ENCODE results near the gene UHRF2.
"Not testable (repeated sequence)": the region's sequence is repeated elsewhere in the genome, so short reads cannot be mapped to it uniquely, and the experiment has no call there.

UHRF2 gene

DNA sequence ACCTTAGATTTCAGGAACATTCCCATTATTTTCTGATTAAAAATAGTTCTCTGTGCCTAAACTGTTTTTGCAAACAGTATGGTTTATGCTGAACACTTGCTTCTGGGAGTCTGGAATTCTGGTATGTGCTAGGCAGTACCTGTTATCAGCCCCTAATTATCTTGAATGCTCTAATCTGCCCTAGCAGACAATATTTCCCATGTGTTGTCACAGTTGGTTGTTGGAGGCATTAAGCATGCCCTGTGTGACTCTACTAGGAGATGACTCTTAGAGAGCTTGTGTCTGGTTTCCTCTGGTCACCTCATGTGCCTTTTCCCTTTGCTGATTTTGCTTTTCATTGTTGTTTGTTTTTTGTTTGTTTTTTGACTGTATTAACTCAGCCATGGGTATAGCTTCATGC lies 36.6 kb downstream of the UHRF2 start:
- no peaks in the 10 kb centered on the region for H3K9me3 ChIP-seq (ENCODE audit: control insufficient read depth, low read length)
- no peaks in the 10 kb centered on the region for H3K4me1 ChIP-seq (ENCODE audit: control insufficient read depth, insufficient read depth, low read length)
- no peaks in the 10 kb centered on the region for H3K27me3 ChIP-seq (ENCODE audit: control insufficient read depth, insufficient read depth, low read length, poor library complexity, severe bottlenecking)
- peaks cover 3% of the 10 kb centered on the region for H3K36me3 ChIP-seq (ENCODE audit: control insufficient read depth, insufficient read depth, low read length)
- H3K4me3 ChIP-seq (ENCODE audit: insufficient read depth, low read depth, low read length) = no peak overlapping the region
- H3K27ac ChIP-seq (ENCODE audit: insufficient read depth, low read depth, low read length, poor library complexity, severe bottlenecking) = no peak overlapping the region

DNA sequence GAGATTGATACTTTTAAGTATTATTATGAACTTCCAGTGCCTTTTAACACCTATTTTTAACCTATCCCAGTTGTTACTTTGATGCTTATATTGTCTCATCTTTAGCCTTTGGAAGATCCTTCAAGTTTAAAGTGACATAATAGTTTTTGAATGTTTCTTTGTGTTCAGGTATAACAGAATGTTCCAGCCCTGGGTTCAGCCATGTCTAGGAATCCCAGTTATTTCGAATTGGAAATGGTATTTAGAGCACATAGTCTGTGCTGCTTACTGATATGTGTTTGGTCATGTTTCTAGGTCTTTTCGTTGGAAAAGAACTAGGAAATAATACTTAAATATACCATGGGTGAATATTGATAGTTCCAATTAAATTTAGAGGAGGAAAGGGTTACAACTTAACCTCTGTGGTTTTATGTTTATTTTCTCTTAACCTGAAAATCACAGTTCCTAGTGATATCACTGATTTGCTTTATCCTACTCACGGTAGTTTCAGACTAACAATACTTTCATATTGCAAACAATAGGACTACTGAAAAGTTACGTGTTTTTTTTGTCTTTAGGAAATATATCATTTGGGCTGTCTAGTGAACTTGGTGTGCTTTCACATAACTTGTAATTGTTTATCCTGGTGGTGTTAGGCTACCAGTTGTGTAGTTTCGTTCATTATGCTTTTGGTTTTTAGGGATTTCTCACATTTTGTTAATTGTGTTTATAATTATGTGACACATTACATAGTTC lies 37.8 kb downstream of the UHRF2 start:
- Histone ChIP-seq H3K9me3 (ENCODE audit: control insufficient read depth, low read length) (no peaks in the 10 kb centered on the region), H3K4me1 (ENCODE audit: control insufficient read depth, insufficient read depth, low read length) (no peaks in the 10 kb centered on the region), H3K27me3 (ENCODE audit: control insufficient read depth, insufficient read depth, low read length, poor library complexity, severe bottlenecking) (no peaks in the 10 kb centered on the region), H3K36me3 (ENCODE audit: control insufficient read depth, insufficient read depth, low read length) (no peaks in the 10 kb centered on the region), H3K4me3 (ENCODE audit: insufficient read depth, low read depth, low read length) (no peak overlapping the region), H3K27ac (ENCODE audit: insufficient read depth, low read depth, low read length, poor library complexity, severe bottlenecking) (no peak overlapping the region)
- WGBS, 2 experiments = 94 to 100% methylated on average over 3 to 5 of the region's 5 CpGs

DNA sequence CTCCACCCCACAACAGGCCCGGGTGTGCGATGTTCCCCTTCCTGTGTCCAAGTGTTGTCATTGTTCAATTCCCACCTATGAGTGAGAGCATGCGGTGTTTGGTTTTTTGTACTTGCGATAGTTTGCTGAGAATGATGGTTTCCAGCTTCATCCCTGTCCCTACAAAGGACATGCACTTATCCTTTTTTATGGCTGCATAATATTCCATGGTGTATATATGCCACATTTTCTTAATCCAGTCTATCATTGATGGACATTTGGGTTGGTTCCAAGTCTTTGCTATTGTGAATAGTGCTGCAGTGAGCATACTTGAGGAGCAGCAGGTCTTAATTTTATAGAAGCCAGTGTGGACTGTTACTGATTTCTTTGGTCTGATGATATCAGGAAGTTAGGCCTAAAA lies 42.3 kb downstream of the UHRF2 start:
- 93% methylated on average over 2 to 4 of the region's 4 CpGs for WGBS, 2 experiments
- not testable (repeated sequence) for H3K9me3 ChIP-seq (ENCODE audit: control insufficient read depth, low read length); H3K4me3 ChIP-seq (ENCODE audit: insufficient read depth, low read depth, low read length); H3K4me1 ChIP-seq (ENCODE audit: control insufficient read depth, insufficient read depth, low read length); H3K36me3 ChIP-seq (ENCODE audit: control insufficient read depth, insufficient read depth, low read length); H3K27me3 ChIP-seq (ENCODE audit: control insufficient read depth, insufficient read depth, low read length, poor library complexity, severe bottlenecking); H3K27ac ChIP-seq (ENCODE audit: insufficient read depth, low read depth, low read length, poor library complexity, severe bottlenecking)

DNA sequence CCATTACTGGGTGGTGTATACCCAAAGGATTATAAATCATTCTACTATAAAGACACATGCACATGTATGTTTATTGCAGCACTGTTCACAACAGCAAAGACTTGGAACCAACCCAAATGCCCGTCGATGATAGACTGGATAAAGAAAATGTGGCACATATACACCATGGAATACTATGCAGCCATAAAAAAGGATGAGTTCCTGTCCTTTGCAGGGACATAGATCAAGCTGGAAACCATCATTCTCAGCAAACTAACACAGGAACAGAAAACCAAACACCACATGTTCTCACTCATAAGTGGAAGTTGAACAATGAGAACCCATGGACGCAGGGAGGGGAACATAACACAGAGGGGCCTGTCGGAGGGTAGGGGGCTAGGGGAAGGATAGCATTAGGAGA lies 45.7 kb downstream of the UHRF2 start:
- not testable (repeated sequence) for H3K9me3 ChIP-seq (ENCODE audit: control insufficient read depth, low read length); H3K27me3 ChIP-seq (ENCODE audit: control insufficient read depth, insufficient read depth, low read length, poor library complexity, severe bottlenecking); H3K27ac ChIP-seq (ENCODE audit: insufficient read depth, low read depth, low read length, poor library complexity, severe bottlenecking); H3K36me3 ChIP-seq (ENCODE audit: control insufficient read depth, insufficient read depth, low read length); H3K4me1 ChIP-seq (ENCODE audit: control insufficient read depth, insufficient read depth, low read length); H3K4me3 ChIP-seq (ENCODE audit: insufficient read depth, low read depth, low read length)
- whole genome bisulfite sequencing, 2 experiments = 93 to 95% methylated on average over 2 of the region's 4 CpGs

DNA sequence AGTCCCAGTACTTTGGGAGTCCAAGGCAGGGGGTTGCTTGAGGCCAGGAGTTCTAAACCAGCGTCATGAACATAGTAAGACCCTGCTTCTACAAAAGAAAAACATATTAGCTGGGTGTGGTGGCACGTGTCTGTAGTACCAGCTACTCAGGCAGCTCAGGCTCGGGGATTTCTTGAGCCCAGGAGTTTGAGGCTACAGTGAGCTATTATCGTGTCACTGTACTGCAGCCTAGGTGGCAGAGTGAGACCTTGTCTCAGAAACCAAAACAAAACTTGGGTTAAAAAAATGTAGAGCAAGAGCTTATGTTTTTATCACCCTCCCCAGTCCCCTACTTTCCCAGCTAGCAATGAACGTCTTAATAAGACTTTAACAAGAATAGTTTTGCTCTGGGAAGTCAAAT lies 46.7 kb downstream of the UHRF2 start:
- Histone ChIP-seq H3K27ac (ENCODE audit: insufficient read depth, low read depth, low read length, poor library complexity, severe bottlenecking) (no peak overlapping the region), H3K27me3 (ENCODE audit: control insufficient read depth, insufficient read depth, low read length, poor library complexity, severe bottlenecking) (no peaks in the 10 kb centered on the region), H3K9me3 (ENCODE audit: control insufficient read depth, low read length) (no peaks in the 10 kb centered on the region), H3K36me3 (ENCODE audit: control insufficient read depth, insufficient read depth, low read length) (no peaks in the 10 kb centered on the region), H3K4me3 (ENCODE audit: insufficient read depth, low read depth, low read length) (no peak overlapping the region), H3K4me1 (ENCODE audit: control insufficient read depth, insufficient read depth, low read length) (no peaks in the 10 kb centered on the region)
- 95 to 96% methylated on average over 4 to 5 of the region's 5 CpGs for WGBS, 2 experiments

DNA sequence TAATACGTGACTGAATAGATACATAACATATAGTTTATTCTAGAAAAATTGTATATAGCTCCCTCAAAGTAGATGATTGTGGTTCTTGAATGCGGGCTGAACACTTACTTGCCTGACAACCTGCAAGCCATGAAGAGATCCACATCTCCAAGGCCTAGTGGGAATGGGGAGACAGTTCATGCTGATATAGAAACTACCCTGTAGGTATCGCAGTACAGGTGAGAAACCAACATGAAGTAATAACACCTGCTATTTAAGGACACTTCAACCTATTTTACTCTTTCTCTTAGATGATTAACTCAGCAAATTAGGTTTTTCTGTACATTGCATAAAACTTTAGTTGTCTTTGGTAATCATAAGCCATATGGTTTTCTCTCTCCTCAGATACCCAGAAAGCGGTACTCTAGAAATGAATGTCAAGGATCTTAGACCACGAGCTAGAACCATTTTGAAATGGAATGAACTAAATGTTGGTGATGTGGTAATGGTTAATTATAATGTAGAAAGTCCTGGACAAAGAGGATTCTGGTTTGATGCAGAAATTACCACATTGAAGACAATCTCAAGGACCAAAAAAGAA lies 47.3 kb downstream of the UHRF2 start:
- no peaks in the 10 kb centered on the region for H3K27me3 ChIP-seq (ENCODE audit: control insufficient read depth, insufficient read depth, low read length, poor library complexity, severe bottlenecking)
- H3K4me1 ChIP-seq (ENCODE audit: control insufficient read depth, insufficient read depth, low read length) = no peaks in the 10 kb centered on the region
- no peak overlapping the region for H3K27ac ChIP-seq (ENCODE audit: insufficient read depth, low read depth, low read length, poor library complexity, severe bottlenecking)
- WGBS, 2 experiments = 98 to 100% methylated on average over 4 of the region's 5 CpGs
- H3K9me3 ChIP-seq (ENCODE audit: control insufficient read depth, low read length) = no peaks in the 10 kb centered on the region
- H3K4me3 ChIP-seq (ENCODE audit: insufficient read depth, low read depth, low read length) = no peak overlapping the region
- no peaks in the 10 kb centered on the region for H3K36me3 ChIP-seq (ENCODE audit: control insufficient read depth, insufficient read depth, low read length)

DNA sequence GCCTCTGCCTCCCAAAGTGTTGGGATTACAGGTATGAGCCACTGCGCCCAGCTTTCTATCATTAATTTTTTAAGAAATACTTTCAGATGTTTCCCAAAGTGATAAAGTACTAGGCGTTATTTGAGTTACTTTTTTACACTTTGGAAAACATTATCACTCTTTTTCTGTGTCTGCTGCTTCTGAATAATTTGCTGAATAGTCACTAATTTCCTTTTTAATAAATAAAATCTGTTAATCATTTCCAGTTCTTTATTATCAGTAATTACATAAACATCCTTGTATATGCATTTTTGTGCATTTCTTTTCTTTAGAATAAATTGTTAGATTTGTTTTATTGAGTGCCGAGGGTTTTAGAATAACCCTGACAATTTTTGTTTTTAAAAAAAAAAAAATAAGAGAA lies 48.6 kb downstream of the UHRF2 start:
- H3K4me3 ChIP-seq (ENCODE audit: insufficient read depth, low read depth, low read length) = no peak overlapping the region
- no peaks in the 10 kb centered on the region for H3K36me3 ChIP-seq (ENCODE audit: control insufficient read depth, insufficient read depth, low read length)

DNA sequence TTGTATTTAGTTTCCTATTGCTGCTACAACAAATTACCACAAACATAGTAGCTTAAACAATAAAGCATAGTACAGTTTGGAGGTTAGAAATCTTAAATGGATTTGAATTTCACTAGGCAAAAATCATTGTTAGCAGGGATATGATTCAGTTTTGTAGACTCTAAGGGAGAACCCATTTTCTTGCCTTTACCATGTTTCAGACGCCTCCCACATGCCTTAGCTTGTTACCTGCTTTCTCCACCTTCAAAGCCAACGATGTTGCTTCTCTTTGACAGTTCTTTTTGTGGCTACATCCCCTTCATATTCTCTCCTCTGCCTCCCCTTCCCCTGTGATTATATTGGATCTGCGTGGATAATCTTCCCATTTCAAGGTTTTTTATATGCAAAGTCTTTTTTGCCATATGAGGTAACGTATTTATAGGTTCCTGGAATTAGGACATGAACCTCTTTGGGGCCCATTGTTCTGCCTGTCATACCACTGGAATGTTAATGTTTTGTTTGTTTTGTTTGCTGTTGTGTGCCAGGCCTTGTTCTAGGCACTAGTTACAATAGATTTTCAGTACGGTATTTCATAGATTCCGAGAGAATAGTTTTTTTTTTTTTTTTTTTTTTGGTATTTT lies 54.1 kb downstream of the UHRF2 start:
- no peaks in the 10 kb centered on the region for H3K9me3 ChIP-seq (ENCODE audit: control insufficient read depth, low read length)
- WGBS, 2 experiments = 91 to 96% methylated on average over 5 to 6 of the region's 6 CpGs
- no peak overlapping the region for H3K4me3 ChIP-seq (ENCODE audit: insufficient read depth, low read depth, low read length)
- H3K27ac ChIP-seq (ENCODE audit: insufficient read depth, low read depth, low read length, poor library complexity, severe bottlenecking) = no peak overlapping the region
- no peaks in the 10 kb centered on the region for H3K27me3 ChIP-seq (ENCODE audit: control insufficient read depth, insufficient read depth, low read length, poor library complexity, severe bottlenecking)
- no peaks in the 10 kb centered on the region for H3K36me3 ChIP-seq (ENCODE audit: control insufficient read depth, insufficient read depth, low read length)
- no peaks in the 10 kb centered on the region for H3K4me1 ChIP-seq (ENCODE audit: control insufficient read depth, insufficient read depth, low read length)

More for the DNA sequence above, 48.6 kb downstream of the UHRF2 start:
- Histone ChIP-seq H3K27me3 (ENCODE audit: control insufficient read depth, insufficient read depth, low read length, poor library complexity, severe bottlenecking) (no peaks in the 10 kb centered on the region), H3K27ac (ENCODE audit: insufficient read depth, low read depth, low read length, poor library complexity, severe bottlenecking) (no peak overlapping the region), H3K4me1 (ENCODE audit: control insufficient read depth, insufficient read depth, low read length) (no peaks in the 10 kb centered on the region), H3K9me3 (ENCODE audit: control insufficient read depth, low read length) (no peaks in the 10 kb centered on the region)
- 95 to 100% methylated on average over 1 to 3 of the region's 3 CpGs for WGBS, 2 experiments

DNA sequence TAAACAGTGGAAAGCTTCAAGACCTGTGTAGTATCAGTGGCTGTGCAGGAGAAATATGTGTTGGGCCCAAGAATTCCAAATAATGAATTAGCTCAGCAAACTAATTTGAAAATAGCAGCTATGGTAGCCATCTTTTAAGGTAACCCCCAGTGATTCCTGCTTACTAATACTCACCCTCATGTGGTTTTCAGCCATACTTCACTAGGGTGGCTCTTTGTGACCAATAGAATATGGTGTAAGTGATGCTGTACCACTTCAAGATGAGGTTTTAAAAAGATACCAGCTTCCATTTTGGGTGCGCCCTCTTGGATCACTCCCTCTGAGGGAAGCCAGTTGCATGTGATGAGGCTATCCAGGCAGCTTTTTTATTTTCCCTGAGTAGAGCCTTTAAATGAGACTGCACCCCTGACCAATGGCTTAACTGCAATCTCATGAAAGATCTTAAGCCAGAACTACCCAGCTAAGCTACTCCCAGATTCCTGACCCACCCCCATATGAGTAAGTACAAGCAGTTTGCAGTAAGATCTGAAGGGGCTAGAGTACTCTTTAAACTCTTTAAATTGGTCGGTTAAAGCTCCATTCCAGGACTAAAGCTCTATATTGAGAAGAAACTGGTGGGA lies 58.3 kb downstream of the UHRF2 start:
- Histone ChIP-seq H3K9me3 (ENCODE audit: control insufficient read depth, low read length) (no peaks in the 10 kb centered on the region), H3K4me1 (ENCODE audit: control insufficient read depth, insufficient read depth, low read length) (no peaks in the 10 kb centered on the region), H3K36me3 (ENCODE audit: control insufficient read depth, insufficient read depth, low read length) (no peaks in the 10 kb centered on the region), H3K27me3 (ENCODE audit: control insufficient read depth, insufficient read depth, low read length, poor library complexity, severe bottlenecking) (no peaks in the 10 kb centered on the region), H3K4me3 (ENCODE audit: insufficient read depth, low read depth, low read length) (no peak overlapping the region), H3K27ac (ENCODE audit: insufficient read depth, low read depth, low read length, poor library complexity, severe bottlenecking) (no peak overlapping the region)
- WGBS, 2 experiments = 96 to 99% methylated on average over 2 of the region's 2 CpGs

DNA sequence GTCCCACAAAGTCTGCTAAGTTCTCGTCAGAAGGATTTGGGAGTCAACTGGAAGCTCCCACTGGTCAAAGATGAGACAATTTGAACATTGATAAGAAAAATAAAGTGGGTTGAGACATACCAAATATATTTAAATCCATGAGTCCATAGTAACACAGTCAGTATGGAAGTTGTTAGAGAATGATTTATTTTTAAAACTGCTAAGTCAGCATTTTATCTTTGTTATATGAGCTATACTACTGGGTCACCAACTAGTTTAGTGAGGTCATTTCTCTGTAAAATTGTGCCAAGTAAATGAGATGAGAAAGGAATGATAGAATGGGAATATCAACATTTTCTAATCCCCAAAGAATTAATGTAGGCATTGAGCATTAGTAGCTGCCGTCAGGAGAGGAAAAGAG lies 60.2 kb downstream of the UHRF2 start:
- H3K36me3 ChIP-seq (ENCODE audit: control insufficient read depth, insufficient read depth, low read length) = no peaks in the 10 kb centered on the region
- H3K4me1 ChIP-seq (ENCODE audit: control insufficient read depth, insufficient read depth, low read length) = no peaks in the 10 kb centered on the region
- no peak overlapping the region for H3K27ac ChIP-seq (ENCODE audit: insufficient read depth, low read depth, low read length, poor library complexity, severe bottlenecking)
- WGBS, 2 experiments = 83 to 90% methylated on average over 1 to 2 of the region's 2 CpGs
- H3K4me3 ChIP-seq (ENCODE audit: insufficient read depth, low read depth, low read length) = no peak overlapping the region
- no peaks in the 10 kb centered on the region for H3K27me3 ChIP-seq (ENCODE audit: control insufficient read depth, insufficient read depth, low read length, poor library complexity, severe bottlenecking)
- no peaks in the 10 kb centered on the region for H3K9me3 ChIP-seq (ENCODE audit: control insufficient read depth, low read length)
